Sigmoid colon (tissue), 4 donors: Measurements from ENCODE around the gene SPAG6.

ENCODE experiments used
- CTCF ChIP-seq, 4 experiments: fragments of 450-650 bp in 3 of 4; fragments of 200-600 bp in 1 of 4; IDR thresholded peaks; one replicate each; pipeline ENCODE4 v1.5.1; 2016 to 2019; ENCODE audit warnings: antibody characterized with exemption in 4 of 4, mild to moderate bottlenecking in 3 of 4, moderate library complexity in 2 of 4
- EP300 ChIP-seq, 4 donors: sonication (generic); formaldehyde crosslinking; IDR thresholded peaks; one replicate each; pipeline ENCODE4 v1.6.1; 2017; ENCODE audit warnings: antibody characterized with exemption in 4 of 4
- POLR2A ChIP-seq, 2 donors: fragments of 450-650 bp; IDR thresholded peaks; one replicate each; pipeline ENCODE4 v1.6.1; 2016; ENCODE audit warnings: antibody characterized with exemption in 2 of 2, mild to moderate bottlenecking in 2 of 2, moderate library complexity in 2 of 2

GRCh38 chr10:22420787-22421517 is 75.7 kb downstream of the SPAG6 start:
- TF ChIP-seq POLR2A (IDR thresholded peaks at IDR 0.05), result no peak
- TF ChIP-seq CTCF (IDR thresholded peaks at IDR 0.05), result no peak
- no peak for TF ChIP-seq EP300 (IDR thresholded peaks at IDR 0.05)
